T-helper 1 cell treated with Interleukin-12 subunit alpha and Interleukin-12 subunit beta and Interleukin-4 antibody, amounts not matched to agents 30 μg/mL and 1 μg/mL, for 36 hours (primary cell): Measurements from ENCODE around the gene CFAP100.

ENCODE experiments used
- H3K27ac Mint-ChIP-seq: one replicate; pipeline ENCODE4 v1.8.0; 2021; ENCODE audit warnings: mild to moderate bottlenecking, mixed read lengths
- H3K27me3 Mint-ChIP-seq: one replicate; pipeline ENCODE4 v1.8.0; 2021; ENCODE audit warnings: low read depth, mixed read lengths
- H3K36me3 Mint-ChIP-seq: one replicate; pipeline ENCODE4 v1.8.0; 2021; ENCODE audit warnings: low read depth, mixed read lengths
- H3K4me1 Mint-ChIP-seq: one replicate; pipeline ENCODE4 v1.8.0; 2021; ENCODE audit warnings: low read depth, mixed read lengths
- H3K4me3 Mint-ChIP-seq: one replicate; pipeline ENCODE4 v1.8.0; 2021; ENCODE audit warnings: mild to moderate bottlenecking, moderate library complexity, mixed read lengths
- H3K9me3 Mint-ChIP-seq: one replicate; pipeline ENCODE4 v1.8.0; 2021; ENCODE audit warnings: mixed read lengths

The CFAP100 gene

DNA sequence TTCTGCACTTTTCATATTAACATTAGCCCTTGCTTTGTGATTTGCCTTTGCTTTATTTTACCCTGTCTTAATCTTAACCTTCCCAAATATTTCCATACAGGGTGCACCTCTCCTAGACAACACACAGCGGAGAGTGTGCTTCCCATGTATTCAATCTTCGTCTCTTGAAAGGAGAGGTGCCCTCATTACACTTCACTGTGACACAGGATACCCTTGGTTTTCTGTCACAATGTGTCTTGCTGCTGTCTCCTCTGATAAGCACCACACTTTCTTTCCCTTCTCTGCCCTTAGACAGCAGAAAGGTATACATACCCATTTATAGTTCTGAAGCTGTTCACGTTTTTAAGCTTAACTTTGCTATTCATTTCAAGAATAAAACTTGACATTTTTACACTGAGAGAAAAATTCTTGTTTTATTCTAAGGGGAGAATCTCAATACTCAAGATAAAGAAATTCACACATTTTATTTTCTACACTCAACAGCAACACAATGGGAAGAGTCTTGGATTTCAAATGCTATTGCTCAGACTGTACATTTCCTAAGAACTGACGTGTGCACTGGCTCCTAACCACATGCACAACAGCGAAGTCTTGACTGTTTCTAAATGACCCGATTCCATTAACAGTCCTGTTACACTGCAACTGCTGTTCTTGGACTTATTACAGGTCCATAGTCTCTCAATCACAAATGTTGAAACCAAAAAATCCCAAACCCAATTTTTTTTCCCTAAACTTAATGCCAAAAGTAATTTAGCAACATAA is 59.9 kb downstream of the CFAP100 start:
- Mint-ChIP-seq H3K9me3 (no peaks in the 10 kb centered on the region), H3K27ac (no peak overlapping the region), H3K27me3 (no peaks in the 10 kb centered on the region), H3K4me3 (no peak overlapping the region), H3K36me3 (peaks cover 27% of the 10 kb centered on the region), H3K4me1 (no peaks in the 10 kb centered on the region)

DNA sequence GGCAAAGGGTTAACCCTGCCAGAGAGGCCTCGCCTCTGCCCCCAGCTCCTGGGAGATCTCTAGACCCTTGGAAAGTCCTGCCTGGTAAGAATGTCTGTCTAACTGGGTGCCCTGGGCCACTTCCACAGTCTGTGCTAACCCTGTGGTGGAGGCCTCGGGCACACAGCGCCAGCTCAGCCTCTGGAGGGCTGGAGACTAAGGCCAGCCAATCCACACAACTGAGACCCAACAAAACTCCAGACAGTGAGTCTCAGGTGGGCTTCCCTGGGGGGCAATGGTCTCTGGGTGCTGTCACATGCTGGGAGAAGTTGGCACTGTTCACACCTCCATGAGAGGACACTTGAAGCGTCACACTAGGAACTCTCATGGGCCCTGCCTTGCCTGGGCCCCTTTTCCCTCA is 61.5 kb downstream of the CFAP100 start:
- H3K36me3 Mint-ChIP-seq, result peaks cover 35% of the 10 kb centered on the region
- H3K4me3 Mint-ChIP-seq, result no peak overlapping the region
- H3K9me3 Mint-ChIP-seq, result no peaks in the 10 kb centered on the region
- H3K27ac Mint-ChIP-seq, result no peak overlapping the region
- no peaks in the 10 kb centered on the region for H3K27me3 Mint-ChIP-seq
- peaks cover 2% of the 10 kb centered on the region for H3K4me1 Mint-ChIP-seq

DNA sequence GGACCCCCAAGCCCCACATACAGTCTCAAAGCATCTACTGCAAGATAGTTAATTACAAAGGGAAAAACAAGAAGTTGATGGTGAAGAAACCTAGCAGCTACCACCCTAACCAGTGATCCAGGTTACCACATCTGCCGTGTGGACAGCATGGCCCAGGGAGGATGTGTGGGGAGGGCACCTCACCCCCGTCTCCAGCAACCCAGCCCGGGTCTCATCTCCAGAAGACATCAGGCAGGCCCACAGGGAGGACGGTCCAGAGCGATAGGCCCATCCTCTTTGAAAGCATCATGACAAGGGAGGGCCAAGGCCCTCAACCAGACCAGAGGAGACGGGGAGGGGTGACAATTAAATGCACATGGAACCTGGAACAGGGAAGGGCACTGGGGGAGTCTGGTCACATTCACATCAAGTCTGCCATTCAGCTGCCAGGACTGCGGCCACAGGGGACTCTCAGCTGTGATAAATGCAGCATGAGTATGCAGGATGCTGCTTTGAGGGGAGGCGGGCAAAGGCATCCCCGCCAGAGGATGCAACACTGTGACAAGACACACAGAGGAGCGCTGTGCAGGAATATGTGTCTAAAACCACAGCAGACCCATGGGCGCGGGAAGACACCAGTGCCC is 62.2 kb downstream of the CFAP100 start:
- H3K4me3 Mint-ChIP-seq, result no peak overlapping the region
- peaks cover 38% of the 10 kb centered on the region for H3K36me3 Mint-ChIP-seq

DNA sequence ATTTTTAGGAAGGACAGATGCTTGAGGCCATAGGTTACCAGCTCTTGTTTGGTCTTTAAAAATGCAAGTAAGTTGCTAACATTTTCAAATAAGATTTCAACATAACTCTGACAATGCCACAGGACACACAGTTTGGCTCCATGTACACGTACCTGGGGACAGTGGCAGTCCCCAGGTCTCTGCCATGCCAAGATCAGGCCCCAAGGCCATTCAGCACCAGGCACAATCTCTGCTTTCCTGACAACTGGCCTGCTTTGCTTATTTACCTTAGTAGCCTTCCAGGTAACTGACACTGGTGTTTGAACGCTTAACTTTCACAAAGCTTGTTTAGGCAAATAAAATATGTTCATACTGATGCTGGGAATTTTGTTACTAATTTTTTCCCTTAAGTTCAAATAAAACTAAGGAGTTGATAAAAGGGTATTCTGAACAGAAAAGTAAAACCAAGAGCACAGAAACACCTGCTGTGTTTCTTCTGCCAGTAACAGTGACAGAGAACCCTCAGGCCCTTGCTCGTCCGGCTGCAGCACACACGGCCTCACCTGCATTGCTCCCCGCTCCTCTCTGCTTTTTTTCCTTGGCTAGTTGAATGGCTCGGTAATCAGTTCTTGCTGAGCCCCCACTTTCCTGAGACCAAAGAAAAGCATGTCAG is 64.5 kb downstream of the CFAP100 start:
- H3K9me3 Mint-ChIP-seq, result no peaks in the 10 kb centered on the region
- no peaks in the 10 kb centered on the region for H3K27me3 Mint-ChIP-seq
- H3K4me1 Mint-ChIP-seq, result peaks cover 2% of the 10 kb centered on the region
- peaks cover 37% of the 10 kb centered on the region for H3K36me3 Mint-ChIP-seq
- no peak overlapping the region for H3K27ac Mint-ChIP-seq
- H3K4me3 Mint-ChIP-seq, result no peak overlapping the region

More for the DNA sequence above, 62.2 kb downstream of the CFAP100 start:
- H3K4me1 Mint-ChIP-seq, result peaks cover 2% of the 10 kb centered on the region
- H3K9me3 Mint-ChIP-seq, result no peaks in the 10 kb centered on the region
- H3K27me3 Mint-ChIP-seq, result no peaks in the 10 kb centered on the region
- no peak overlapping the region for H3K27ac Mint-ChIP-seq

DNA sequence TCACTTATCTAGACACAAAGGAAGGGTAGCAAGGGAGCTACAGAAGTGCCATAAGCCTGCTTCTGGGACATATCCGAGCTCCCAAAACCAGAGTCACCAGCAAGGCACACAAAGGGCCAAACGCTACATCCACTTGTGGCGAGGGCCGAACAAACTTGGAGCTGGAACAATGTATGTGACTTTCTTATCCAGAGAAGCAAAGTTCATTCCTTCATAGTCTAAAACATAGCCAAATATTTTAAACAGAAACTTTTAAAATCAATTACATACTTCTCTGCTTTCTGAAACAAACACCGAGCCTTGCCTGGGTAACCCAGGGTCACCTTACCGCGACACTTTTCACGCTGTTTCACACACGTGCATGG is 65.0 kb downstream of the CFAP100 start:
- no peak overlapping the region for H3K4me3 Mint-ChIP-seq
- H3K27ac Mint-ChIP-seq, result no peak overlapping the region
- no peaks in the 10 kb centered on the region for H3K9me3 Mint-ChIP-seq
- H3K27me3 Mint-ChIP-seq, result no peaks in the 10 kb centered on the region
- H3K4me1 Mint-ChIP-seq, result peaks cover 2% of the 10 kb centered on the region
- peaks cover 37% of the 10 kb centered on the region for H3K36me3 Mint-ChIP-seq

DNA sequence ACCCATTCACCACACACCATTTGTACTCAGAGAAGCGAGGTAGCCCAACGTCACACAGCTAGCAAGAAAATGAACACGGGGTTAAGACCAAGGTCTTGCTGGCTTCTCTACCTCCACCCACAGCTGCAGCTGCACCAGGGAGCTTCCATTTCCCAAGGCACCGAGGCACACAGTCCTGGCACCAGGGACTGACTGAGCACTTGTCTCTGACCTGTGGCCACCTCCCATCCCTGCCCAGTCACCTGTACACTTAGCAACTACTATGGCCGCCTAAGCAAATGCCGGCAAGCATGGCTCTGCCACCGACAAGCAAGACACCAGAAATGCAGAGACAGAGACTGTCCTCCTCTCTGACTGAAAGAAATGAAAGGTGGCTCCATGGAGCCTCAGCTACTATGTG is 65.7 kb downstream of the CFAP100 start:
- Mint-ChIP-seq H3K27me3 (no peaks in the 10 kb centered on the region), H3K4me1 (peaks cover 2% of the 10 kb centered on the region), H3K36me3 (peaks cover 38% of the 10 kb centered on the region), H3K27ac (no peak overlapping the region), H3K4me3 (no peak overlapping the region), H3K9me3 (no peaks in the 10 kb centered on the region)

DNA sequence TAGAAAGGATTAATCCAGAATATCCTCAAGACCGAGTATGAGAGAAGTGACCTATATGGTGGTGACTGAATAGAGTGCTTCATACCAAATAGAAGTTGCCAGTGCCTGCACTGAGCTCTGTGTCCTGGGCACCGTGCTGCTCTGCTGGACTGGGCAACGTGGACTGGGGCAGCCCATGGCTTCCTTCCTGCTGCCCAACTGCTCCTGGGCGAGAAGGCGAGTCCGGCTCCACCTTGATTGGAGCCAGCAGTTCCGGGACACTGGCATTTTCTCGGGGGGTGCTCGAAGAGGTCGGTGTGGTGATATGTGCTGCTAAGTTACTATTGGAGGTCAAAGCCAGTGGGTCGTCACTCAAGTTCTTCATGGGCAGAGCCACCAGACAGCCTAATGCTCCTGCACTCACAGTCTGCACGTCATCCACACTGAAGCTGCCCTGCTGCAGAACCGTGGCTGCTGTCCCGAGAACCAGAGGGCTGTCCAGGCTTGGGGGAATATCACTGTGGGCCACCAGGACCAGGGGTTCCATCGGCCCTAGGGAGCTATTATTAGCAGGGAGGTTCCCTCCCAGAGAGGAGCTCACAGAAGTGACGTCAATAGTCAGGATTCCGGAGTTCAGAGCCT is 66.9 kb downstream of the CFAP100 start:
- Mint-ChIP-seq H3K4me1 (peaks cover 2% of the 10 kb centered on the region), H3K9me3 (no peaks in the 10 kb centered on the region), H3K27ac (no peak overlapping the region), H3K4me3 (no peak overlapping the region), H3K36me3 (peaks cover 45% of the 10 kb centered on the region), H3K27me3 (no peaks in the 10 kb centered on the region)

DNA sequence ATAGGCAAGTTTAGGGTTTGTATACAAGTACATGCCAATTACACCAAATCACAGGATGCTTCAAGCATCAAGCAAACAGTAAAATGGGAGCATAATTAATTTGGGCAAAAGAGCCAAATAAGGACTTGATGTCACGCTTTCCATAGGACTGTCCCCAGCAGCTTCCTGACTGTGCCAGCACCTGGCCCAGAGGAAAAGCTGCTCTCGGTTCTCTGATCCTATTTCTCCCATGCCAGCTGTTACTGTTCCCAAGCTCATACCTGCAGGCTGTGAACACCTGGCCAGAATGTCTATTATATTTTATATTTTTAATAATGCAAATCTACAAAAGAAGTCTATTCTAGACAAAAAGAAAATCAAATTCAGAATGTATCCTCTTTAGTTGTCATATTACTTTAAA is 68.8 kb downstream of the CFAP100 start:
- no peaks in the 10 kb centered on the region for H3K27me3 Mint-ChIP-seq
- H3K27ac Mint-ChIP-seq, result no peak overlapping the region
- H3K9me3 Mint-ChIP-seq, result no peaks in the 10 kb centered on the region
- H3K4me1 Mint-ChIP-seq, result peaks cover 8% of the 10 kb centered on the region
- peaks cover 47% of the 10 kb centered on the region for H3K36me3 Mint-ChIP-seq
- H3K4me3 Mint-ChIP-seq, result no peak overlapping the region

DNA sequence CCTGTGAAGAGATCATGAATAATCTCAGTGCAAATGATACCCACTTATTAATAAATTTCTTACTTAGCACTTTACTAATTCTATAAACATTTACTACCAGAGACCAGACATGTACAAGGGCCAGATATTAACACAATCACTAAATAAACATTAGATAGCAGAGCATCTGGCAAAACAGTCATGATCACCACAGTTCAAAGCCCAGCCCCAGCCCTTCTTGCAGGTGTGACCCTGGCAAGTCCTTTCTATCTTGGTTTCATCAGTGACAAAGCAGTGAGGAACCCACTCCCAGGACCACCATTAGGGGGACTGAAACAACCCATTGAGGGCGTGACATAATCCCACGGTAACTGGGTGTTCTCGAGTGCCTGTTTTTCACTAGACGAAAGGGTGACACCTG is 69.4 kb downstream of the CFAP100 start:
- H3K36me3 Mint-ChIP-seq, result peaks cover 49% of the 10 kb centered on the region
- no peaks in the 10 kb centered on the region for H3K9me3 Mint-ChIP-seq
- no peaks in the 10 kb centered on the region for H3K27me3 Mint-ChIP-seq
- H3K4me1 Mint-ChIP-seq, result peaks cover 12% of the 10 kb centered on the region
- H3K27ac Mint-ChIP-seq, result no peak overlapping the region
- H3K4me3 Mint-ChIP-seq, result no peak overlapping the region

DNA sequence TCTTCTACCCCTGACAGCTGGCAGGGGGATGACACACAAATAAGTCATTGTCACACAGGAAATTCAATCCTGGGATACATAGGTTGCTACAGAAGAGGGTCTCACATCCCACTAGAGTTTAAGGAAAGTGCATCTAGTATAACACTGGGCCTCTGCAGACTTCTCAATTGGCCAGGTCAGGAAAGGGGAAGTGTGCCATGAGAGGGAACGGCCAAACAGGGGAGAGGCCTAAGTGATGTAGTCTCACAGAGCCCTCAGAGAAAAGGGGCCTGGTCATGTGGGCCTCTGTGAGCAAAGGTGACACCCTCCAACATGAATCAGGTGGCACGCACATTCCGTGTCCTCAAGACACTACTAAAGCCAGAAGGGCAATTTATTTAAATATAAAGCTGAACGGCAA is 69.8 kb downstream of the CFAP100 start:
- no peaks in the 10 kb centered on the region for H3K27me3 Mint-ChIP-seq
- peaks cover 16% of the 10 kb centered on the region for H3K4me1 Mint-ChIP-seq
- H3K4me3 Mint-ChIP-seq, result no peak overlapping the region
- H3K27ac Mint-ChIP-seq, result no peak overlapping the region
- peaks cover 53% of the 10 kb centered on the region for H3K36me3 Mint-ChIP-seq
- H3K9me3 Mint-ChIP-seq, result no peaks in the 10 kb centered on the region

DNA sequence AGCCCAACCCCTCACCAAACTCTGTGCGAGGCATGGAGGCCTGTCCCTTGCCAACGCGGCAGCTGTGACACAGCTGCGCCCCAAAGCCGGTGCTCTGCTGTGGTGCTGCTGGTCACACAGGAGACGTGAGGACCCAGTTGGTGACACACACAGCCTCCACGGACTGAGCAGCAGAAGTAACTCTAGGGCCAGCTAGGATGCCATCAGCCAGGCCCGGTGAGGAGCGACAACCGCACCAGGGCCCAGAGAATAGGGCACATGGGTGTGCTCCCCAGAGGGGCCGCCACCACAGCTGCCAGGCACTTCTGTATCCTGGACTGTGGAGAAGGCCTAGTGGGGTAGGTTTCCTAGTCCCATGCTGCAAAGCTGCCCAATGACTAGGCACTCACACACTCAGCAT is 70.3 kb downstream of the CFAP100 start:
- Mint-ChIP-seq H3K27ac (no peak overlapping the region), H3K36me3 (peaks cover 58% of the 10 kb centered on the region), H3K27me3 (no peaks in the 10 kb centered on the region), H3K4me3 (no peak overlapping the region), H3K9me3 (no peaks in the 10 kb centered on the region), H3K4me1 (peaks cover 16% of the 10 kb centered on the region)

DNA sequence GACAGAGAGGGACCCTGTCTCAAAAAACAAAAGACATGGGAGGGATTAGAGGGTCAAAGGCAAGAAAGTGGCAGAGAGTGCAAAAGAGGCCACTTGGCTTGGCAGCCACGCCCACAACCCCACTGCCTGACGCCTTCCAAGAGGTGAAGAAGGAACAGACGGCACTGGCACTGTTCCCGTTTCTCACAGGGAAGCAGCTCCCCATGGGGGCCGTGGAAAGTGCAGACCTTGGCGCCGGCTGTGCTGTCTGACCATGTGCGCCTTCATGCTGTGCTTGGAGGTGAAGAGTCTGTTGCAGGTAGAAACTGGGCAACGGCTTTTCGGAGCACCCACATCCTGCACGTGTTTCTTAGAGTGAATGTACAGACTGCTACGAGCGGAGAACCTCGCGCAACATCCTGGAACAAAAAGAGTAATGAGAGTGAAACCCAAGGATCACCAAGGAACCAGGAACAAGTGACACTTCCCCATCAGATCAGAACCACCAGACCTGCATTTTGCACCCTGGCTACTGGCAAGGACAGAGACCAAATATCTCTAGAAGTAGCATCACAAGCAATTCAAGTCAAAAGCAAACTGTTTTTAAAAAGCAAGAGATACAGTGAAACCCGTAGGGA is 71.3 kb downstream of the CFAP100 start:
- Mint-ChIP-seq H3K27ac (no peak overlapping the region), H3K4me1 (peaks cover 14% of the 10 kb centered on the region), H3K4me3 (no peak overlapping the region), H3K27me3 (no peaks in the 10 kb centered on the region), H3K9me3 (no peaks in the 10 kb centered on the region), H3K36me3 (peaks cover 61% of the 10 kb centered on the region)

DNA sequence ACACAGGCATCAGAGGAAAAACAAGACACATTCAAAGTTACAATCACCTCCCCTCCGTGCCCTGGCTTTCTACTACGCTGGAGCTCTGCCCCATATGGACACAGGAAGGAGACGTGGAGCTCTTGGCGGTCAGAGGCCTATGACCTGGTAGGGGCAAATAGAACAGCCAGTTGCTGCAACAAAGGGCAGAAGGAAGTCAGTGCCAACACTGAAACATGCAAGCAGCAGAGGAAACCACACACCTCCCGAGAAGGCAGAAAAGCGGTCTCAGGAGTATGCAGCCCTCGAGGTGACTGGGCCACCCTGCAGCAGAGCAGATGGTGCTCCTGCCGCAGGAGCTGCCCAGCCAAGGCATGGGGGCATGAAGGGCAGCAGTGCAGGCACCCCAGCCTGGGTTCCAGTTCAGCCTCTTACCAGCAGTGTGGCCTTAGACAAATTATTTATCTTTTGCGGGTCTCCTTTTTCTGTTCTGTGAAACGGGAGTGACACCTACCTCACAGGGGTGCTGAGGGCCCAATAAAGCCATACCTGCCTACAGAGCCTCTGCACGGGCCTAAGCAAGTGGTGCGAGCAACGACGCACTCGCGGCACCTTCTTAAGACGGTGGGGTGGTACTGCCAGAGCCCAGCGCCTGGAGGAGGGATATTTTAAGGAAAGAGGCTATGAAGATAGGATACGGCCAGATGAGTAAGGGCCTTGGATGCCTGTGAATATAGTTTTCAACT is 72.3 kb downstream of the CFAP100 start:
- no peak overlapping the region for H3K4me3 Mint-ChIP-seq
- H3K4me1 Mint-ChIP-seq, result peaks cover 16% of the 10 kb centered on the region
- H3K27me3 Mint-ChIP-seq, result no peaks in the 10 kb centered on the region
- no peak overlapping the region for H3K27ac Mint-ChIP-seq
- H3K36me3 Mint-ChIP-seq, result peaks cover 54% of the 10 kb centered on the region
- H3K9me3 Mint-ChIP-seq, result no peaks in the 10 kb centered on the region

DNA sequence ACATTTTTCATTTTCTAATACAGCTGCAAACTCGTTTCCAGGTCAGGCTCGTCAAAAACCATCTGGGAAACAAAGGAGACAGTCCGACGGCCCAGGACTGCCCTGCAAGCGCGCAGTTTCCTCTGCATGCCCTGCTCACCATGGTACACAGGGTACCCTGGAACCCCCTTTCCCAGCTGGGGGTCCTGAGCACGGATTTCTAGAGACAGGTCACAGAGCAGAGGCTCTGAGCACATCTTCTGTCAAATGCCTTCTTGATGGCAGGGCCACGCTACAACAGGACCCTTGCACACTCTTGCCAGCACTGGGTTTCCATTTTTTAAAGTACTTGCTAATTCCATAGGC is 72.9 kb downstream of the CFAP100 start:
- Mint-ChIP-seq H3K36me3 (peaks cover 54% of the 10 kb centered on the region), H3K4me3 (no peak overlapping the region), H3K9me3 (no peaks in the 10 kb centered on the region), H3K27me3 (no peaks in the 10 kb centered on the region), H3K4me1 (peaks cover 21% of the 10 kb centered on the region), H3K27ac (no peak overlapping the region)
